Measurements from ENCODE around the gene NHP2. TPM values are rescaled to one million over a fixed set of nuclear protein-coding genes. Genes with fewer than 3 reads are reported as not detected.

NHP2 gene
- total and polyA plus RNA-seq, 2 experiments from 2014 or later: 148 to 178 TPM

DNA sequence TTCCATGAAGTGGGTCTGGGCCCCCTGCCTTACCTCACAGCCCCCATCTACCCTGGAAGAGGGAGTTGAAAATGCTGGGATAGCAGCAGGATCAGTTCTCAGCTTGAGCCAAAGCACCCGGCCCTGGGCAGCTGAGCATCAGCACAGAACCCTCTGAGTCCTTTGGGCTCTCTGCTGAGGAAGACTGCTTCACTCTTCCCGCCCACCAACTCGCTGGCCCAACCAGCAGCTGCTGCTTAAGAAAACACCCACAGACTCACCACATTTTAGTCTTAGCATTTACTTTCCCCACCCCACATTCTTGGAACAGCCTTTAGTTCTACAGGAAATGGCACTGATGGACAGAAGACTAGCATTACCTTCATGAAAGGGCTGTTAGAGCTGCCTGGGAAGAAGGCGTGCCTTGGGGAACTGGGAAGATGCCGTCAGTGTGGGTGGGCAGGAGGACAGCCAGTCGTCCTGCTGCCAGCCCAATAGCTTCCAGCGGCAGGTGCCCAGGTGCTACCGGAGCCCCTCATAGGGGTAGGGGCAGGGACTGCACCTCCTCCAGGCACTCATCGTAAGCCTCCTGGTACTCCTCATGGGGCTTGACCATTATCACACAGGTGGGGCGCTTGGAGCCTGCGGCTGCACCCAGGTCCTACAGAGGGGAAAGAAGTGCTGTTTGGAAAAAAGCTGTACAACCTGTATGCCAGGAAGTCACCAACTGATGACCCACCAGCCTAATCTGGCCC, 4.3 kb downstream of the NHP2 start:
- H2AFZ ChIP-seq: no peak overlapping the region
- H3K4me1 ChIP-seq (ENCODE audit: insufficient read depth): peaks cover 5% of the 10 kb centered on the region
- no peaks in the 10 kb centered on the region for H3K9me3 ChIP-seq (ENCODE audit: low read depth)
- H3K4me2 ChIP-seq: no peak overlapping the region
- DNase-seq (ENCODE audit: low spot score): no peak
- WGBS (ENCODE audit: low lambda C conversion rate, missing lambda C conversion rate): 94% methylated on average over 11 of the region's 11 CpGs
- TF ChIP-seq EZH2phosphoT487 (IDR thresholded peaks at IDR 0.05; ENCODE audit: low read depth, severe bottlenecking, unreplicated experiment) (no peak), CTCF (IDR thresholded peaks at IDR 0.05; ENCODE audit: poor library complexity) (no peak), EZH2 (IDR thresholded peaks at IDR 0.05; ENCODE audit: borderline replicate concordance) (no peak)
- no peaks in the 10 kb centered on the region for H3K9me2 ChIP-seq (replicated peaks; ENCODE audit: insufficient read depth)
- no peak overlapping the region for H3K27ac ChIP-seq
- no peak overlapping the region for H3K4me3 ChIP-seq
- H3K27me3 ChIP-seq: no peaks in the 10 kb centered on the region
- H3K79me2 ChIP-seq: peaks cover 11% of the 10 kb centered on the region
- no peaks in the 10 kb centered on the region for H4K20me1 ChIP-seq (ENCODE audit: insufficient read depth, poor library complexity, severe bottlenecking)
- no peaks in the 10 kb centered on the region for H3K36me3 ChIP-seq (replicated peaks; ENCODE audit: insufficient read depth, low read depth)

DNA sequence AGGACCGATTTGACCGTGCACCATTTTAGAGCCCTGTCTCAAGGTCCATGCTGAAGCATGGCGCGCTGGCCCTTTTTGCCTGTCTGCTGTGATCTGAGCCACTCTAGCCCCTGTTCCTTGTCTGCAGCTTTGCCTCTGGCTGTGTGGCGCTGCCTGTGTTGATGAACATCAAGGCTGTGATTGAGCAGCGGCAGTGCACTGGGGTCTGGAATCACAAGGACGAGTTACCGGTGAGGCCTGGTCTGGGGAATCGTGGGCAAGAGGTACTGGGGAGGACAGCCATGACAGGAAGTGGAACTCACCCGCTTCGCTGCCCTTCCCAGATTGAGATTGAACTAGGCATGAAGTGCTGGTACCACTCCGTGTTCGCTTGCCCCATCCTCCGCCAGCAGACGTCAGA, 6.3 kb downstream of the NHP2 start:
- H3K36me3 ChIP-seq (replicated peaks; ENCODE audit: insufficient read depth, low read depth): no peaks in the 10 kb centered on the region
- no peak overlapping the region for H2AFZ ChIP-seq
- no peaks in the 10 kb centered on the region for H3K4me1 ChIP-seq (ENCODE audit: insufficient read depth)
- 84% methylated on average over 15 of the region's 15 CpGs for WGBS (ENCODE audit: low lambda C conversion rate, missing lambda C conversion rate)
- no peaks in the 10 kb centered on the region for H3K9me3 ChIP-seq (ENCODE audit: low read depth)
- H3K4me2 ChIP-seq: no peak overlapping the region
- no peaks in the 10 kb centered on the region for H4K20me1 ChIP-seq (ENCODE audit: insufficient read depth, poor library complexity, severe bottlenecking)
- peaks cover 4% of the 10 kb centered on the region for H3K79me2 ChIP-seq
- H3K4me3 ChIP-seq: no peak overlapping the region
- H3K27ac ChIP-seq: no peak overlapping the region
- no peak for DNase-seq (ENCODE audit: low spot score)
- H3K9me2 ChIP-seq (replicated peaks; ENCODE audit: insufficient read depth): no peaks in the 10 kb centered on the region
- H3K27me3 ChIP-seq: no peaks in the 10 kb centered on the region
- TF ChIP-seq CTCF (IDR thresholded peaks at IDR 0.05; ENCODE audit: poor library complexity): no peak
- TF ChIP-seq EZH2phosphoT487 (IDR thresholded peaks at IDR 0.05; ENCODE audit: low read depth, severe bottlenecking, unreplicated experiment): no peak
- TF ChIP-seq EZH2 (IDR thresholded peaks at IDR 0.05; ENCODE audit: borderline replicate concordance): no peak

- no peaks in the 10 kb centered on the region for H3K36me3 ChIP-seq (replicated peaks; ENCODE audit: insufficient read depth, low read depth)
- 58% methylated on average over 14 of the region's 14 CpGs for WGBS (ENCODE audit: low lambda C conversion rate, missing lambda C conversion rate)
- no peaks in the 10 kb centered on the region for H3K27me3 ChIP-seq
- no peaks in the 10 kb centered on the region for H3K9me3 ChIP-seq (ENCODE audit: low read depth)
- no peak overlapping the region for H3K4me2 ChIP-seq
- H3K4me3 ChIP-seq: no peak overlapping the region
- peak; percentile 82 for DNase-seq (ENCODE audit: low spot score)
- no peak overlapping the region for H3K27ac ChIP-seq
- H3K4me1 ChIP-seq (ENCODE audit: insufficient read depth): no peaks in the 10 kb centered on the region
- H2AFZ ChIP-seq: no peak overlapping the region
- TF ChIP-seq EZH2phosphoT487 (IDR thresholded peaks at IDR 0.05; ENCODE audit: low read depth, severe bottlenecking, unreplicated experiment) (no peak), CTCF (IDR thresholded peaks at IDR 0.05; ENCODE audit: poor library complexity) (peak; percentile 68), EZH2 (IDR thresholded peaks at IDR 0.05; ENCODE audit: borderline replicate concordance) (no peak)
- no peaks in the 10 kb centered on the region for H3K79me2 ChIP-seq
- H3K9me2 ChIP-seq (replicated peaks; ENCODE audit: insufficient read depth): no peaks in the 10 kb centered on the region
- no peaks in the 10 kb centered on the region for H4K20me1 ChIP-seq (ENCODE audit: insufficient read depth, poor library complexity, severe bottlenecking)
Measured at GRCh38 chr5:178145965-178146820, 7.5 kb downstream of the NHP2 start.
